GM12878 (cell line): ENCODE measurements around the gene GOSR1. TPM values are rescaled to one million over a fixed set of nuclear protein-coding genes. Genes with fewer than 3 reads are reported as not detected.

Experiments used
- ATAC-seq: fragments of 200-7000 bp; cut with Tn5 transposase; 3 replicates; pipeline ENCODE4 v1.9.1; 2020; ENCODE audit warnings: mild to moderate bottlenecking, moderate library complexity
- BruUV-seq: library from RNA; stranded (reverse); fragments of 400-500 nt; replicated peaks from 2 replicates; lab custom pipeline; 2021; lab: Mats Ljungman, UMichigan
- CTCF ChIA-PET: fragments of 300-600 bp; sonication (Branson Sonifier 250); formaldehyde crosslinking; extraction: SDS; loops from one replicate; lab custom pipeline; 2021; ENCODE audit warnings: inconsistent platforms; lab: Yijun Ruan, JAX
- POLR2A ChIA-PET: fragments of 350-600 bp; formaldehyde crosslinking; extraction: SDS; loops from one replicate; lab custom pipeline; 2021; ENCODE audit warnings: inconsistent platforms; lab: Charles Lee
- RAD21 ChIA-PET: fragments of 300-600 bp; sonication (Branson Sonifier 250); formaldehyde crosslinking; loops from one replicate; lab custom pipeline; 2023; ENCODE audit warnings: antibody characterized with exemption; ENCODE audit not compliant: unreplicated experiment; lab: Charles Lee
- SMC1A ChIA-PET: fragments of 300-600 bp; sonication (Branson Sonifier 250); formaldehyde crosslinking; loops from one replicate; lab custom pipeline; 2023; ENCODE audit not compliant: unreplicated experiment, uncharacterized antibody; lab: Charles Lee
- DNase-seq: peaks from one replicate; pipeline ENCODE4 v3.0.0-alpha.2; 2011; ENCODE audit warnings: low read depth, low spot score
- FAIRE-seq: peaks from 3 replicates; lab custom pipeline; 2011; peaks lifted over from hg19 to GRCh38; lab: Jason Lieb, UNC
- H2AFZ ChIP-seq: 2 replicates; pipeline ENCODE4 v1.6.0; 2011; ENCODE audit warnings: low read depth, low read length, control low read depth; ENCODE audit not compliant: control insufficient read depth
- H3K27ac ChIP-seq: 2 replicates; pipeline ENCODE4 v1.5.1; 2011; ENCODE audit warnings: control low read depth; ENCODE audit not compliant: control insufficient read depth, insufficient read depth
- H3K27me3 ChIP-seq, 2 experiments: replicated peaks in 1 of 2; 2 replicates each; pipeline versions ENCODE4 v1.6.0 to v1.6.1; 2011; ENCODE audit warnings: low read length in 1 of 2; ENCODE audit not compliant: control insufficient read depth in 2 of 2, insufficient read depth in 2 of 2
- H3K36me3 ChIP-seq, 2 experiments: 2 replicates each; pipeline ENCODE4 v1.5.1; 2011; ENCODE audit warnings: low read length in 1 of 2; ENCODE audit not compliant: control insufficient read depth in 2 of 2, insufficient read depth in 2 of 2
- H3K4me1 ChIP-seq: 2 replicates; pipeline ENCODE4 v1.6.1; 2011; ENCODE audit warnings: mild to moderate bottlenecking, low read length, moderate library complexity, mixed read lengths; ENCODE audit not compliant: control insufficient read depth, insufficient read depth
- H3K4me2 ChIP-seq: 2 replicates; pipeline ENCODE4 v1.6.0; 2011; ENCODE audit warnings: control low read depth; ENCODE audit not compliant: control insufficient read depth, insufficient read depth
- H3K4me3 ChIP-seq: fragments of 200-600 bp; sonication (generic); 2 replicates; pipeline ENCODE4 v1.5.1; 2016
- H3K79me2 ChIP-seq: 2 replicates; pipeline ENCODE4 v1.6.0; 2011; ENCODE audit warnings: low read length; ENCODE audit not compliant: control insufficient read depth, insufficient read depth
- H3K9ac ChIP-seq: 2 replicates; pipeline ENCODE4 v1.8.0; 2011; ENCODE audit warnings: low read length, control low read depth, mixed read lengths; ENCODE audit not compliant: control insufficient read depth, insufficient read depth
- H3K9me3 ChIP-seq: replicated peaks from 3 replicates; pipeline ENCODE4 v1.5.1; 2011; ENCODE audit warnings: mild to moderate bottlenecking, low read length; ENCODE audit not compliant: control insufficient read depth, insufficient read depth
- H4K20me1 ChIP-seq: 2 replicates; pipeline ENCODE4 v1.6.0; 2011; ENCODE audit not compliant: control insufficient read depth, insufficient read depth
- BACH1 ChIP-seq: fragments of 450-650 bp; IDR thresholded peaks from 2 replicates; pipeline ENCODE4 v1.6.1; 2017; ENCODE audit warnings: mild to moderate bottlenecking, borderline replicate concordance
- BMI1 ChIP-seq: fragments of 450-650 bp; IDR thresholded peaks from 2 replicates; pipeline ENCODE4 v1.6.1; 2016; ENCODE audit warnings: mild to moderate bottlenecking, moderate library complexity, borderline replicate concordance
- CHD1 ChIP-seq: IDR thresholded peaks from 2 replicates; pipeline ENCODE4 v1.6.1; 2012; ENCODE audit warnings: low read depth, low read length, improper control_type of control experiment
- GATAD2B ChIP-seq: fragments of 450-650 bp; conservative IDR thresholded peaks from 2 replicates; pipeline ENCODE4 v1.6.1; 2017; ENCODE audit warnings: low read depth, mild to moderate bottlenecking, moderate library complexity
- LARP7 ChIP-seq: fragments of 450-650 bp; IDR thresholded peaks from 2 replicates; pipeline ENCODE4 v1.6.1; 2017; ENCODE audit warnings: mild to moderate bottlenecking
- RBBP5 ChIP-seq: fragments of 200-600 bp; sonication (generic); conservative IDR thresholded peaks from 2 replicates; pipeline ENCODE4 v1.6.1; 2016
- RELA ChIP-seq: fragments of 450-650 bp; IDR thresholded peaks from 2 replicates; pipeline ENCODE4 v1.8.0; 2014; ENCODE audit warnings: borderline replicate concordance; ENCODE audit not compliant: partially characterized antibody
- TARDBP ChIP-seq: IDR thresholded peaks from 2 replicates; pipeline ENCODE4 v1.6.1; 2016; ENCODE audit warnings: borderline replicate concordance
- TCF12 ChIP-seq: IDR thresholded peaks from 2 replicates; pipeline ENCODE4 v1.6.1; 2011; ENCODE audit warnings: low read depth, mild to moderate bottlenecking, low read length
- WGBS: methylation state at CpG from one replicate; pipeline ENCODE4 v1.1.6; 2016; ENCODE audit warnings: low lambda C conversion rate; ENCODE audit not compliant: insufficient replicate concordance, insufficient coverage; ENCODE audit errors: missing lambda C conversion rate; 5-methylcytosine and 5-hydroxymethylcytosine counted together
- in situ Hi-C: fragments of 300-500 bp; cut with MboI; formaldehyde crosslinking; loops from 9 replicates; pipeline ENCODE4 v1.14.3; 2018; ENCODE audit warnings: mixed read lengths
- intact Hi-C: fragments of 100-400 bp; cut with micrococcal nuclease; formaldehyde crosslinking; loops from one replicate; pipeline ENCODE4 v1.14.2; 2022; ENCODE audit not compliant: unreplicated experiment
- polyA plus RNA-seq, 11 experiments: library from polyadenylated mRNA; depleted of rRNA in 4 of 11; unstranded in 6 of 11; stranded (reverse) in 5 of 11; fragments of >200 nt; fragmentation: Nextera tagmentation in 4 of 11; fragmentation: Illumina TruSeq in 1 of 11; extraction: Ambion mirVana in 4 of 11; extraction: Trizol in 1 of 11; gene quantifications; 1 replicate in 1 of 11; 2 replicates in 10 of 11; pipeline versions ENCODE4 v1.2.1 to v1.2.3, GENCODE V29; 2011 to 2016; ENCODE audit warnings: inconsistent platforms in 2 of 11, missing spikeins in 2 of 11, low read depth in 1 of 11
- total RNA-seq, 4 experiments: library from RNA; depleted of rRNA in 3 of 4; stranded (reverse); fragments of >200 nt in 3 of 4; fragmentation: Illumina TruSeq in 1 of 4; extraction: Trizol in 1 of 4; gene quantifications; 2 replicates each; pipeline versions ENCODE4 v1.2.1 to v1.2.3, GENCODE V29; 2013 to 2021
- TF ChIP-seq, protein P1 (sequence below): fragments of 450-650 bp; IDR thresholded peaks from 2 replicates; pipeline ENCODE4 v1.6.1; 2017; ENCODE audit warnings: mild to moderate bottlenecking, moderate library complexity
- TF ChIP-seq, protein P2 (sequence below): IDR thresholded peaks from 2 replicates; pipeline ENCODE4 v1.6.1; 2012; ENCODE audit warnings: mild to moderate bottlenecking, low read depth, low read length

GOSR1 gene
- total and polyA plus RNA-seq, 10 of the 15 experiments (the other 5 are each of a cell fraction or from before 2014, with no cell fraction given) = 21.4 to 99.3 (median 42.9) TPM

- intact Hi-C loops = no loop called here
- SMC1A ChIA-PET = no interaction called here
- WGBS = 98% methylated on average over 4 of the region's 4 CpGs
Measured at GRCh38 chr17:30503558-30503957, 26.4 kb downstream of the GOSR1 start.

GRCh38 chr17:30505868-30506417 is 28.7 kb downstream of the GOSR1 start:
- no peak overlapping the region for H3K4me3 ChIP-seq
- SMC1A ChIA-PET = interaction anchor here (0.7 kb wide), 3 partner anchors 9 to 134 kb away, joined by 3 read pairs; no protein-coding TSS in a partner anchor
- intact Hi-C loops = no loop called here
- CTCF ChIA-PET = no interaction called here
- H3K9ac ChIP-seq = no peak overlapping the region
- RAD21 ChIA-PET = no interaction called here
- no peaks in the 10 kb centered on the region for H3K27me3 ChIP-seq
- no peak for DNase-seq
- POLR2A ChIA-PET = interaction anchor here (0.5 kb wide), 1 partner anchor 128 kb away, joined by 4 read pairs; no protein-coding TSS in a partner anchor
- H2AFZ ChIP-seq = no peak overlapping the region
- no peak overlapping the region for H3K27ac ChIP-seq
- no peaks in the 10 kb centered on the region; the same call in 2 of the 3 replicates for H3K9me3 ChIP-seq
- no peaks in the 10 kb centered on the region for H3K4me1 ChIP-seq
- peaks cover 0 to 11% of the 10 kb centered on the region in 2 experiments for H3K36me3 ChIP-seq
- in situ Hi-C loops = no loop called here
- no peak overlapping the region for H3K4me2 ChIP-seq
- no TSS peak for BruUV-seq
- FAIRE-seq = no peak
- no peaks in the 10 kb centered on the region for H3K79me2 ChIP-seq
- 96% methylated on average over 6 of the region's 6 CpGs for WGBS
- ATAC-seq = no peak
- no peaks in the 10 kb centered on the region for H4K20me1 ChIP-seq
- TF ChIP-seq LARP7 (no peak), BMI1 (no peak), CHD1 (no peak), TCF12 (no peak)
- TF ChIP-seq, protein P1, sequence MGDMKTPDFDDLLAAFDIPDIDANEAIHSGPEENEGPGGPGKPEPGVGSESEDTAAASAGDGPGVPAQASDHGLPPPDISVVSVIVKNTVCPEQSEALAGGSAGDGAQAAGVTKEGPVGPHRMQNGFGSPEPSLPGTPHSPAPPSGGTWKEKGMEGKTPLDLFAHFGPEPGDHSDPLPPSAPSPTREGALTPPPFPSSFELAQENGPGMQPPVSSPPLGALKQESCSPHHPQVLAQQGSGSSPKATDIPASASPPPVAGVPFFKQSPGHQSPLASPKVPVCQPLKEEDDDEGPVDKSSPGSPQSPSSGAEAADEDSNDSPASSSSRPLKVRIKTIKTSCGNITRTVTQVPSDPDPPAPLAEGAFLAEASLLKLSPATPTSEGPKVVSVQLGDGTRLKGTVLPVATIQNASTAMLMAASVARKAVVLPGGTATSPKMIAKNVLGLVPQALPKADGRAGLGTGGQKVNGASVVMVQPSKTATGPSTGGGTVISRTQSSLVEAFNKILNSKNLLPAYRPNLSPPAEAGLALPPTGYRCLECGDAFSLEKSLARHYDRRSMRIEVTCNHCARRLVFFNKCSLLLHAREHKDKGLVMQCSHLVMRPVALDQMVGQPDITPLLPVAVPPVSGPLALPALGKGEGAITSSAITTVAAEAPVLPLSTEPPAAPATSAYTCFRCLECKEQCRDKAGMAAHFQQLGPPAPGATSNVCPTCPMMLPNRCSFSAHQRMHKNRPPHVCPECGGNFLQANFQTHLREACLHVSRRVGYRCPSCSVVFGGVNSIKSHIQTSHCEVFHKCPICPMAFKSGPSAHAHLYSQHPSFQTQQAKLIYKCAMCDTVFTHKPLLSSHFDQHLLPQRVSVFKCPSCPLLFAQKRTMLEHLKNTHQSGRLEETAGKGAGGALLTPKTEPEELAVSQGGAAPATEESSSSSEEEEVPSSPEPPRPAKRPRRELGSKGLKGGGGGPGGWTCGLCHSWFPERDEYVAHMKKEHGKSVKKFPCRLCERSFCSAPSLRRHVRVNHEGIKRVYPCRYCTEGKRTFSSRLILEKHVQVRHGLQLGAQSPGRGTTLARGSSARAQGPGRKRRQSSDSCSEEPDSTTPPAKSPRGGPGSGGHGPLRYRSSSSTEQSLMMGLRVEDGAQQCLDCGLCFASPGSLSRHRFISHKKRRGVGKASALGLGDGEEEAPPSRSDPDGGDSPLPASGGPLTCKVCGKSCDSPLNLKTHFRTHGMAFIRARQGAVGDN = no peak
- TF ChIP-seq, protein P2, sequence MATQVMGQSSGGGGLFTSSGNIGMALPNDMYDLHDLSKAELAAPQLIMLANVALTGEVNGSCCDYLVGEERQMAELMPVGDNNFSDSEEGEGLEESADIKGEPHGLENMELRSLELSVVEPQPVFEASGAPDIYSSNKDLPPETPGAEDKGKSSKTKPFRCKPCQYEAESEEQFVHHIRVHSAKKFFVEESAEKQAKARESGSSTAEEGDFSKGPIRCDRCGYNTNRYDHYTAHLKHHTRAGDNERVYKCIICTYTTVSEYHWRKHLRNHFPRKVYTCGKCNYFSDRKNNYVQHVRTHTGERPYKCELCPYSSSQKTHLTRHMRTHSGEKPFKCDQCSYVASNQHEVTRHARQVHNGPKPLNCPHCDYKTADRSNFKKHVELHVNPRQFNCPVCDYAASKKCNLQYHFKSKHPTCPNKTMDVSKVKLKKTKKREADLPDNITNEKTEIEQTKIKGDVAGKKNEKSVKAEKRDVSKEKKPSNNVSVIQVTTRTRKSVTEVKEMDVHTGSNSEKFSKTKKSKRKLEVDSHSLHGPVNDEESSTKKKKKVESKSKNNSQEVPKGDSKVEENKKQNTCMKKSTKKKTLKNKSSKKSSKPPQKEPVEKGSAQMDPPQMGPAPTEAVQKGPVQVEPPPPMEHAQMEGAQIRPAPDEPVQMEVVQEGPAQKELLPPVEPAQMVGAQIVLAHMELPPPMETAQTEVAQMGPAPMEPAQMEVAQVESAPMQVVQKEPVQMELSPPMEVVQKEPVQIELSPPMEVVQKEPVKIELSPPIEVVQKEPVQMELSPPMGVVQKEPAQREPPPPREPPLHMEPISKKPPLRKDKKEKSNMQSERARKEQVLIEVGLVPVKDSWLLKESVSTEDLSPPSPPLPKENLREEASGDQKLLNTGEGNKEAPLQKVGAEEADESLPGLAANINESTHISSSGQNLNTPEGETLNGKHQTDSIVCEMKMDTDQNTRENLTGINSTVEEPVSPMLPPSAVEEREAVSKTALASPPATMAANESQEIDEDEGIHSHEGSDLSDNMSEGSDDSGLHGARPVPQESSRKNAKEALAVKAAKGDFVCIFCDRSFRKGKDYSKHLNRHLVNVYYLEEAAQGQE = no peak

More at GRCh38 chr17:30503558-30503957, 26.4 kb downstream of the GOSR1 start:
- POLR2A ChIA-PET = no interaction called here
- no peaks in the 10 kb centered on the region for H3K79me2 ChIP-seq
- no peak overlapping the region for H2AFZ ChIP-seq
- no TSS peak for BruUV-seq
- CTCF ChIA-PET = interaction anchor here (0.6 kb wide), 1 partner anchor 10 kb away, joined by 3 read pairs; no protein-coding TSS in a partner anchor
- in situ Hi-C loops = no loop called here
- no peak overlapping the region for H3K4me3 ChIP-seq
- H3K4me2 ChIP-seq = no peak overlapping the region
- peaks cover 0 to 15% of the 10 kb centered on the region in 2 experiments for H3K36me3 ChIP-seq
- H3K27me3 ChIP-seq = no peaks in the 10 kb centered on the region
- H4K20me1 ChIP-seq = no peaks in the 10 kb centered on the region
- RAD21 ChIA-PET = no interaction called here
- no peak for FAIRE-seq
- TF ChIP-seq RBBP5 (no peak), TARDBP (no peak), BACH1 (no peak), RELA (no peak), GATAD2B (no peak)
- TF ChIP-seq, all 136 proteins: peak for 0
- no peak overlapping the region for H3K9ac ChIP-seq
- DNase-seq (no peak), ATAC-seq (no peak)
- H3K27ac ChIP-seq = no peak overlapping the region
- H3K9me3 ChIP-seq = no peaks in the 10 kb centered on the region; the same call in 2 of the 3 replicates
- H3K4me1 ChIP-seq = no peaks in the 10 kb centered on the region
